RKO (cell line): ENCODE measurements around the gene SLC52A3.
A peak's percentile ranks its signal among the peaks of the same experiment; 100 is the strongest.

Experiments
- DNase-seq: peaks from one replicate; pipeline ENCODE4 v3.0.0-alpha.2; 2016; ENCODE audit warnings: low spot score

Gene SLC52A3

DNA sequence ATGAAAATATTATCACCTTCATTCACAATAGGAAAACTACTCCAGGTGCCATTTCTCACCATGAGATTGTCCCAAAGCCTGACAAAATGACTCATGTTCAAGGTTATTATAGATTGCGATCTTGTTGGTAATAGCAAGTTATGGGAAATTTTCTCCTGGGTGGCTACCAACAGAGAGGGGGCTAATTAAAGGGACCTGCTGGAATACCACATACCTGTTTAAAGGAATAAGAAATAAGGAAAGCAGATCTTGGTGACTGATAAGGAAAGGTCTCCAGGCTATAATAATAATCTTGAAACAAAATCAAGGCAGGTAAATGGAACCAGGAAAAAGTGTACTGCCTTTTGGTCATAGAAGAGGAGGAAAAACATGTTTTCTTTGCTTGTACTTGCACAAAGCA, 1.4 kb downstream of the SLC52A3 start:
- no peak for DNase-seq

DNA sequence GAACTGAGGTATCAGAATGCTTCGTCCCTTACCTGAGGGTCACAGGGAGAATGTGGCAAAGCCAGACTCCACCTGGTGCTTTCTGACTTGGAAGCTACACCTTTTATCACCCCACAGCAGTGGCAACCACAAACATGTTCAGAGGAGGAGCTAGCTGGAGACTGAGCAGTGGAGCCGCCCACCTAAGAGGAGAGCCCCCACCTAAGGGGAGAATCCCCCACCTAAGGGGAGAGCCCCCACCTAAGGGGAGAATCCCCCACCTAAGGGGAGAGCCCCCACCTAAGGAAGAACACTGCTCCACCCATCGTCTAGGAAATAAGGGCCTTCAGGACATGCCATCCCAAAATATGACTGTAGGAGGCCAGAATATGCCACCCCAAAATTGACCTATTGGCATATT, 4.0 kb downstream of the SLC52A3 start:
- DNase-seq = no peak

- no peak for DNase-seq
Measured at GRCh38 chr20:761418-762381, 6.6 kb downstream of the SLC52A3 start.

GRCh38 chr20:760751-761417, 7.4 kb downstream of the SLC52A3 start:
- DNase-seq = no peak

GRCh38 chr20:757506-757905, 10.8 kb downstream of the SLC52A3 start:
- DNase-seq = no peak

DNA sequence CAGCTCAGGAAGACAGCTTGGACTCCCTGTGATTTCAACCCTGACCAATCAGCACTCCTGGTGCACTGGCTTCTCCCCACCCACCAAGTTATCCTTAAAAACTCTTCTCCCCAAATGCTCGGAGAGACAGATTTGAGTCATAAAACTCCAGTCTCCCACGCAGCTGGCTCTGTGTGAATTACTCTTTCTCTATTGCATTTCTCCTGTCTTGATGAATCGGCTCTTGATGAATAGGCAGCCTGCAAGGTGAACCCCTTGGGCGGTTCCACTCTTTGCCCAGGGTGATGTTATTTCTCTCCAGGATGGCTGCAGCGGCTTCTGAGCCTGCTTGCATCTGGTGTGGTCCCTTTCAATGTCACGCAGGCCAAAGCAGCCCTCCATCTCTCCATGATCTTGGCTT, 12.4 kb downstream of the SLC52A3 start:
- no peak for DNase-seq

DNA sequence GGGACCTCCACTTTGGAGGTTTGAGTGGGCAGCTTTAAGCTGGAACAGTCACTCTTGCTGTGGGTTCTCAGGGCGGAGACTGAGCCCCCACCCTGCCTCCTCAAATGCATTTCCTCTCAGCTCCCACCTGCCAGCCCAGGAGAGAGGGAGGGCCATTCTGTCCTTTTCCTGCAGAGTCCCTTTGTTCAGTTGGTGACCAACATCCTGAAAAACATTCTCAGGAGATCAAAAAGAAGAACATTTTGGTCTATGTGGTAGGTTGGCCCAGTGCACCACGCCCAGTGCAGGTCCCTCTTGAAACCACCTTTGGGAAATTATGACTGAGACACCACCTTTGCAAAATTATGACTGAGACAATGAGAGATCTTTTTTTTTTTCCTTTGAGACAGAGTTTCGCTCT, 13.4 kb downstream of the SLC52A3 start:
- no peak for DNase-seq

DNA sequence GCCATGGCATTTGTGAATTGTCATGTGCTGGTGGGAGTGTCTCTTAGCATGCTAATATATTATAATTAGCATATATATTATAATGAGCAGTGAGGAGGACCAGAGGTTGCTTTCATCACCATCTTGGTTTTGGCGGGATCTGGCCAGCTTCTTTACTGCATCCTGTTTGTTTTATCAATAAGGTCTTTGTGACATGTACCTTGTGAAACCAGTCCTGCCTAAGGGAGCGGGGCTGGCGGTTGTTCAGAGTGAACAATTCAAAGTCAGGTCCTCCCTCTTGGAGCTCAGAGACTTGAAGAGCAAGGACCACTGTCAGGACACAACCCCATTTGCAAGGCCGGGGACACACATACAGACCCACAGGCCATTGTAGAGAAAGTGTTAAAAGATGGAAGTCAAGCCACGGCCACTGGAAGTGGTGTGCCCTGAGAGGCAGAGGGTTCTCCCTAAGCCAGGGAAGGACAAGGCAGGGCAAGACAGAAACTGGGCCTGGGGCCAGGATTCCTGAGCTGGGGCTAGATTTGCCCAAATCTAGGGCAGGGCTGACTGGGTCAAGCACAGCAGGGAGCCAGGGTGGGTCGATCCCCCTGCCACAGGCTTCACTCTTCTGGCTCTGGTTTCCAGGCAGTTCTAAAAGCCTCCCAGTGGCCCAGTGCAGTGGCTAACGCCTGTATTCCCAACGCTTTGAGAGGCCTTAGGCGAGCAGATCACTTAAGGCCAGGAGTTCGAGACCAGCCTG, 14.2 kb downstream of the SLC52A3 start:
- no peak for DNase-seq

DNA sequence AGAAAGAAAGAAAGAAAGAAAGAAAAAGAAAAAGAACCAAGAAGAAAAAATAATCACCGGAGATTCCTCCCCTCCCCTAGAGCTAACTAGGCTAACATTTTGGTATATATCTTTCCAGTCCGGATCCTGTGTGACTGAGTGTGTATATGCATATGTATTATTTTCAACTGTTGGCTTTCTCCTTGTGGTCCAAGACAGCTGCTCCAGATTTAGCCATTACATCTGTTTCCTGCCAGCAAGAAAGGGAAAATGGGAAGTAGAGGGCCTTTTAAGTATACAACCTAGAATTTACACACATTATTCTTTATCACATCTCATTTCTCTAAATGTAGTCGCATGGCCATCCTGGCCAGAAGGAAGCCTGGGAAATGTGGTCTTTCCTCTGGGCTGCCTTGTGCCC, 15.2 kb downstream of the SLC52A3 start:
- DNase-seq = no peak

DNA sequence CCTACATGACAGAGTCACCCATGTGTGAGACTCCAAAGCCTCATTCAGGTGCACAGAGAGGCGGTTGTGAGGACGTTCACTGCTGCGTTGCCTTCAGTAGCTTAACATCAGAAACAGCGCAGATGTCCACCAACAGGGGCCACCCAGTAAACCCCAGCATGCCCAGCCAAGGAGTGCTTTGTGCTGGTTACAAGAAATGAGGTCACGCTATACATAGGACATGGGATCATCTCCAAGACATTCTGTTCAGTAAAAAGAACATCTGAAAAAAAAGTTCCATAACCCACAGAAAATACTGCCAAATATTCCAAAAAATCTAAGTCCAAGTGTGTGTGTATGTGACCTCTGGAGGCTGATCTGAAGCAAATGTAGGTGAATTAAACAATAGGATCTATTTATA, 16.0 kb downstream of the SLC52A3 start:
- no peak for DNase-seq

GRCh38 chr20:751761-752160, 16.5 kb downstream of the SLC52A3 start:
- DNase-seq = no peak

DNA sequence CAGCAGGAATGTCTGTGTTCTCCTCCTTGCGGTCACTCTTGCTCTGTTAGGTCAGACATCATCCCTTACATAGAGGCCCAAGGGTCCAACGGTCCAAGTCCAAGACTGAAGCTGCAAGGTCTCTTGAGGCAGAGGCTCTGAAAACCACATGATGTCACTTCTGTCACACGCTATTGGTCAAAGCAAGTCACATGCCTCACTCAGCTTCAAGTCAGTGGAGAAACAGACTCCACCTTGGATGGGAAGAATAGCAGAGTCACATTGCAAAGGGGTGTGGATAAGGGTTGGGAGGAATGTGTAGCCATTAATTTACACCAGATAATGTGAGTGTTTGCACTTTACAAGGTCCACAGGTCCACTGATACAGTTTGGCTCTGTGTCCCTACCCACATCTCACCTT, 17.5 kb downstream of the SLC52A3 start:
- DNase-seq = peak; percentile 30

- DNase-seq = peak; percentile 27
Measured at GRCh38 chr20:745683-746301, 22.5 kb downstream of the SLC52A3 start.

- no peak for DNase-seq
Measured at GRCh38 chr20:742156-742555, 26.1 kb downstream of the SLC52A3 start.

- DNase-seq = no peak
Measured at GRCh38 chr20:741620-742019, 26.7 kb downstream of the SLC52A3 start.

- no peak for DNase-seq
Measured at GRCh38 chr20:740162-740561, 28.1 kb downstream of the SLC52A3 start.

DNA sequence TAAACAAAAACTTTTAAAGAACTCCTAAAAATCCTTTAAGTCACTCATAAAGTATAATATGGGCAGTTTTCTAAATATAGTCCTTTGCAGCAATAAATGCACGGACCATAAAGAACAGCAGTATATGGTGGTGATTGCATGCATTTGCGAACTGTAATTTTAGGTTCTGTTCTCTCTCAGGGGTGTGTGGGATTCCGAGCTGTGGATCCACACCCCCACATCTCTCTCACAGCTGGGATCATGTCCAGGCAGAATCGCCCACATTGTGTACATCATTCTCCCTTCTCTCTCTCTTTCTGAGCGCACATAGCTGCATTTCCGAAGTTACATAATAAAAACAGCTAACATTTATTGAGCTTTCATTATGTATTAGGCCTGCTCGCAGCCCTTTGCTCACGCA, 28.6 kb downstream of the SLC52A3 start:
- no peak for DNase-seq

GRCh38 chr20:733861-734260, 34.4 kb downstream of the SLC52A3 start:
- no peak for DNase-seq

GRCh38 chr20:732727-733126, 35.6 kb downstream of the SLC52A3 start:
- DNase-seq = no peak

DNA sequence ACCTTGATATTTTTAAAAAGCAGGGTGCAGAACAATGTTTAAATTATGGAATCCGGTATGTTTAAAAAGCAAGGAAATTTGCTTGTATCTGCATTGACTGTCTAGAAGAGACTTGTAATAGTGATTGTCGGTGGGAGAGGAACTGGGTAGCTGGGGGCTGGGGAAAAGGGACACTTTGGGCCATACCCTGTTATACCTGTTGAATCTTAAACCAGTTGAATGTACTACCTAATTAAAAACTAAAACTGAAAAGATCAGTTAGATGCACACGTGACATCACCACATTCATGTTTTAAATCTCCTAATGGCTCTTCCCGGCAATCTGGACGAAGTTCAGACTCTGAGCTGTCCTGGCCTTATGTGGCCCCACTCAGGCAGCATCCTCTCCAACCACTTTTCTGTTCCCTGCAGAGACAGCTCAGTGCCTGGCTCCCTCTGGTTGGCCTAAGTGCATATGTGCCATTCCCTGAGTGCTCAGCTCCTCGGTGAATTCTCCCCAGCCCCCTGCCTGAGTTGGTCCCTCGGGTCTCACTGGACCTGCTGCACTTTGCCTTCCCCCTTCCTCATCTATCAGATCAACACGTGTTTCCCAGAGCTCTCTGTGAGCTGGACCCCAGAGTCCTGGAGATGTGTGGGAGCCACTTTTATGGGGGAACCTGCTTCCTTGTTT, 36.3 kb downstream of the SLC52A3 start:
- DNase-seq = no peak

DNA sequence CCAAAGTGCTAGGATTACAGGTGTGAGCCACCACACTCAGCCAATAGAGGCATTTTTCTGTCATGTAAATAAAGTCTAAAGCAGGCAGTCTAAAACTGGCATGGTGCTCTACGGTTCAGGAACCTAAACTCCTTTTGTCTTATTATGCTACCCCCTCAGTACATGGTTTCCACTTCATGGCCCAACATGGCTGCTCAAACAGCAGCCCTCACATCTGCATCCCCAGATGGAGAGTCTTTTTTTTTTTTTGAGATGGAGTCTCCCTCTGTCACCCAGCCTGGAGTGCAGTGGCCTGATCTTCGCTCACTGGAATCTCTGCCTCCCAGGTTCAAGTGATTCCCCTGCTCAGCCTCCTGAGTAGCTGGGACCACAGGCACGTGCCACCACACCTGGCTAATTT, 38.3 kb downstream of the SLC52A3 start:
- no peak for DNase-seq
